Activated gamma-delta T cell (primary cell): ENCODE measurements around the gene CNGB1.
"Not testable (repeated sequence)": the region's sequence is repeated elsewhere in the genome, so short reads cannot be mapped to it uniquely, and the experiment has no call there.

Source experiments
- DNase-seq: peaks from one replicate; lab custom pipeline; 2025; lab: John Stamatoyannopoulos, UW

Gene CNGB1

DNA sequence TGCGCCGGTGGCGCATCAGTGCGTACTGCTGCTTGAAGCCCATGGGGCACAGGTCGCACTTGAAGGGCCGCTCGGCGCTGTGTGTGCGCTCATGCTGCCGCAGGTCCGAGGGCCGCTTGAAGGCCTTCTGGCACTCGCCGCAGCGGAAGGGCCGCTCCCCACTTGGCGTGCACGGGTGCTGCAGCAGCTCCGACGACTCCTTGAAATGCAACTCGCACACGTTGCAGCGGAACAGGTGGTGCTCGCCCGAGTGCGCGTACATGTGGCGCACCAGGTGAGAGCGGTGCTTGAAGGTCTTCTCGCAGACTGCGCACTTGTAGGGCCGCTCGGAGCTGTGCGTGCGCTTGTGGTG lies 26.2 kb upstream of the CNGB1 start:
- no peak for DNase-seq

DNA sequence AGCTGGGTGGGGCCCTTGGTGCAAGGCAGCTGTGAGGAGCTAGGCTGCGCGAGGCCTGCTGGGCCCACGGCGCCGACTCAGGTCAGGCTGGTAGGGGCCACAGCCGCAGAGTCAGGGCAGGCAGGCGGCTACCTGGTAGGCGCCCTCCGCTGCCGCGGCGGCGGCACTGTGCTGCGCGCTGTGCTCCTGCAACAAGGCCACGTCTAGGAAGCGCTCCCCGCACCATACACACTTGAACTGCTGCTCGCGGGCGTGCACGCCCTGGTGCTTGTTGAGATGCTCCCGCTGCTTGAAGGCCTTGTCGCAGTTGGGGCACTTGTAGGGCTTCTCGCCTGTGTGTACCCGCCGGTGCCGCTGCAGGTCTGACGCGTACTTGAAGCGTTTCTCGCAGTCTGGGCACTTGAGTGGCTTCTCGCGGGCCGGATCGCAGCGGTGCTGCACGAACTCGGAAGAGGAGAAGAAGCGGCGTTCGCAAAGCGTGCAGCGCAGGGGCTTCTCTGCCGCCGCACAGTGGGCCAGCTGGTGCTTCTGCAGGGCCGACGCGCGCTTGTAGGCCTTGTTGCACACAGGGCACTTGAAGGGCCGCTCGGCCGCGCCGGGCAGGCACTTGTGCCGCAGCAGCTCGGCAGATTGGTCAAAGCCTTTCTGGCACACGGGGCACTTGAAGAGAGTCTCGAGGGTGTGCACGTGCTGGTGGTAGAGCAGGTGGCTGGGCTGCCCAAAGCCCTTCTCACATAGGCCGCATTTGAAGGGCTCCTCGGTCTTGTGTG lies 25.7 kb upstream of the CNGB1 start:
- DNase-seq, result no peak

DNA sequence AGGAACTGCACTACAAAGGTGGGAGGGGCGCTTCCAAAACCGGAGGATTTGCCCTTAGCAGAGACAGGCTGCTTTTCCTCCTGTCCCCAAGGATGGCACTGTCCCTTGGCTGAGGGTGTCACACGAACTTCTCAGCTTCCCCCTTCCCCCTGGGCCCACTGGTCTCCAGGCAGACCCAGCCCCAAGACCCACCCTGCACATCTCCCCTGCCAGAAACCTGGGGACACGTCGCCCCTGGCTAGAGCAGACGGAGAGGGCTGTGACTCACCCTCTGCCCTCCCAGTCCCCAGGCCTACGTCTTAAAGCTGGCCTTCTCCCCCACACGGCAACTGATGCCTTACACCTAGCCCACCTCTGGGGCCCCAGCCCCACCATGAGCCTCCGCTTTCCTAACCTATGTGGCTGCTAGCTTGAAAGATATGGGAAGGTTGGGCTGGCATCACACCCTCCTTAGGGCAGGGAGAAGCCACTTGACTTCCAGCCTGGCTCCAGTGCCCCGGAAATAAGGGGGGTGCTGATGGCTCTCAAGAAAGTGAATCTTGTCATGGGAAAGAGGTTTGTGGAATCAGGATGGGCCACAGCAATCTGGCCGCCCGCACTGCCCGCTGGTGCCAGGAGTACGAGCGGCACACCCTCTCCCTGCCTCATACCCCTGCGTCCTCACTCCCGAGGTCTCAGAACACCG lies 24.9 kb upstream of the CNGB1 start:
- DNase-seq, result no peak

DNA sequence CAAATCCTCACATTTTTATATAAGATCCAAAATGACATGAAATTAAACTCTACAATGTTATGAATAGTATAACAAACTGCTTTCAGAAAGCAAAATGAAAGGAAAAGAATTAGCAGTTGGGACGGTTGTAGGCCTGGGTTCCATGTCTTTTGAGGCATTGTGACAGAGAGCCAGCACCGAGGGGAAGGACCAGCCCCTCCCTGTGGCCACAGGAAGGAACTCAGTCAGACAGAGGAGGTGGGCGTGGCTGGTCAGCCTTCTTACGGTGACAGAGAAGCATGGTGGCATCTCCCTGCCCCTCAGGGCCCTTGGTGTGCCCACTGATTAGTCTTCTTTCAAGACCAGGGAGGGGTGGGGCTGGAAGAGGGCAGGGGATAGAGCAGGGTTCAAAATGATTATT lies 23.9 kb upstream of the CNGB1 start:
- DNase-seq, result no peak

DNA sequence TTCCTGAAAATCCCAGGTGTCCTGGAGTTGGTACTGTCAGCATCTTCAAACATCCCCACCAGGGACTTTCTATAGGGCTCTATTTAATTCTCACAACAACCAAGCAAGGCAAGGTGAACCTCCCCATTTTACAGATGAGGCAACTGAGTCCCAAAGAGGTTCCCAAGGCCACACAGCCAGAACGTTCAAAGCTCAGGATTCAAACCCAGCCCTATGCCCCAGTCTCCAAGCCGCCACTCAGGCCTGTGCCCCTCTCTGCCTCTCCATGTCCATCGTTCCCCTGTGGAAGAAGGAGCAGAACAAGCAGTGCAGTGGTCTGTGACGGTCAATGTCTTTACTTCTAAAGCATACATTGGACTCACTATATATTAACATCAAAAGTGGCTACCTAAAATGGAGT lies 23.4 kb upstream of the CNGB1 start:
- DNase-seq, result no peak

DNA sequence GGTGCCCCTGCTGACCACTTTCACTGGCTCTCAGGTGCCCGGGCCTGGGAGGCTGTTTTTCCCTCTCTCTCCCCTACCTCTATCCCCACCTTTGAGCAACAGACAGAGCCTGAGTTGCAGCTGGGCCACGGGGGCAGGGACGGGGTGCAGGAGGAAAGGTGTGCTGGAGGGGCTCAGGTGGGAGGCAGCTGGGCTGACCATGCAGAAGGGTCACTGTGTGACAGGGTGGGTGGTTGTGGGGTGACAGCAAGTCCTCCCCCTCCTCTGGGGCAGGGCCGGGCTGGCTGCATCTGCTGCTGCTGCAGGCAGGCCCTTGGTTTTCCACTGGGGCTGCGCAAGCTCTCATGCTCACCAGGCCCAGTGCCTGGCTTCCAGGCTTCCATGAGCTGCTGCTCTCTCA lies 23.0 kb upstream of the CNGB1 start:
- no peak for DNase-seq

DNA sequence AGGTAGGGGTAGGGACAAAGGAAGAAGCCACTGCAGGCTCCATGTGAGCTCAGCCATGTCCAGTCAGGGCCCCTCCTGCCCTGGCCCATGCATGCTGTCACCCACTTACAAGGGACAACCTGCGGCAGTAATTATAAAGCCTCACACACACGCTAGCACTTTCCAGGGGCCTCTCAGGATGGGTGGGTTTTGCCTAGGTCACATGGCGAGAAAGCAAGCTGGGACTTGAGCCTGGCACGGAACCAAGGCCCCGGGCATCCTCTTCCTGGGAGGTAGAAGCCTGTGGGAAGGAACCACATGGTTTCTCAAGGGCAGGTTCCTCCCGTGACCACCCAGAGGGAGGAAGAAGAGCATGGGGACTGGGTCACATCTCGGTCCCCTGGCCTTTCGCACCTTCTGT lies 22.5 kb upstream of the CNGB1 start:
- DNase-seq, result no peak

DNA sequence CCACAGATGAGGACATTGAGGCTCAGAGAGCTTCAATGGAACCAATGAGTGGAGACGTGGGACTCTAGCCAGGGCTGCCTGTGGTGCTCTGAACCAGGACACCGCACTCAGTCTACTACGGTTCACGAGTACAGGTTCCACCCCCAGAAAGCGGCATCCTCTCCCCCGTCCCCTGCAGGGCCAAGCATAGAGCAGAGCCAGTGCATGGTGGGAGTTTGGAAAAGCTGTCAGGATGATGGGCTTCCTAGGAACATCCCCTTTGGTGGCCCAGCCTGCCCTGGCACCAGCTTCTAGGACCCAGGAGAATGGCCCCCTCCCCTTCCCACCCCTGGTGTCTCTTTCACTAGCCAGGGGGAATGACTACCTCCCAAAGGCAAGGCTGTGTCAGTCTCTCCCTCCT lies 21.2 kb upstream of the CNGB1 start:
- no peak for DNase-seq

DNA sequence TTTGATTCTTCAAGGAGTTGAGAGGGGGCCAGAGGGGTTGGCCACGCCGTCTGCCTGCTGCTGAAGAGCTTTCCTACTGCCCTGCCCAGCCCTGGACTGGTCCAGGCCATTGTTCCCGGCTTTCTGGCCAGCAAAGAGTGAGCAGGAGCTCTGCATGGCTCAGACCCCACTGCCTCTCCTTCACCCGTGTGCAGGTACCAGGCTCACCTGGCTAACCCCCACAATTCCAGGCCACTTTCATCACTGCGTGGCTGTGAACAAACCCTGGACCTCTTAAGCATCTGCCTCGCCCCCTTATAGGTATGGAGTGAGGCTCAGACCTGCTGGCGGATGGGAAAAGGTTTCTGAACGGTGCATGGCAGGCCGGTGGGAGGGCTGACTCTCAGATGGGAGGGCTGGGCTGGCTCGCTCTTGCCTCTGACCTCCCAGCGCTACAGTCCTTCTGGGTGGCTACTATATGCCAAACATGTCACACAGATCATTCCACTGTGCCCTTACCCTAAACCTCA lies 20.7 kb upstream of the CNGB1 start:
- DNase-seq, result no peak

DNA sequence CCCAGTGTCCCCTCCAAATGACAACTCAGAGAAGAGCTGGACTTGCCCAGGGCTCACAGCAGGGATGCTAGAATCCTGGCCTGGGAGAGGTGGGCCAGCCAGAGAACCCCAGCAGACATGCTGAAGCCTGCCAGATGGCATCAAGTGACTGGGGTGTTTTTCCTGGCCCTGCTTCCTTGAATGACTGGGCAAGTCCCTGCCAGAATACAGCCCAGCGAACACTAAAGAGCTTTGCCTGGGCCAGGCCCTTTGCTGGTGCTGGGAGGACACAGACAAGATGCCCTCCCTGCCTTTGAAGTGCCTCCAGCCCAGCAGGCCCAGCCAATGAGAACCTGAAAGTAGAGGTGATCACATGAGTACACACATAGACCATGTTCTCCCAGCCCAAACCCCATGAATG lies 18.0 kb upstream of the CNGB1 start:
- no peak for DNase-seq

DNA sequence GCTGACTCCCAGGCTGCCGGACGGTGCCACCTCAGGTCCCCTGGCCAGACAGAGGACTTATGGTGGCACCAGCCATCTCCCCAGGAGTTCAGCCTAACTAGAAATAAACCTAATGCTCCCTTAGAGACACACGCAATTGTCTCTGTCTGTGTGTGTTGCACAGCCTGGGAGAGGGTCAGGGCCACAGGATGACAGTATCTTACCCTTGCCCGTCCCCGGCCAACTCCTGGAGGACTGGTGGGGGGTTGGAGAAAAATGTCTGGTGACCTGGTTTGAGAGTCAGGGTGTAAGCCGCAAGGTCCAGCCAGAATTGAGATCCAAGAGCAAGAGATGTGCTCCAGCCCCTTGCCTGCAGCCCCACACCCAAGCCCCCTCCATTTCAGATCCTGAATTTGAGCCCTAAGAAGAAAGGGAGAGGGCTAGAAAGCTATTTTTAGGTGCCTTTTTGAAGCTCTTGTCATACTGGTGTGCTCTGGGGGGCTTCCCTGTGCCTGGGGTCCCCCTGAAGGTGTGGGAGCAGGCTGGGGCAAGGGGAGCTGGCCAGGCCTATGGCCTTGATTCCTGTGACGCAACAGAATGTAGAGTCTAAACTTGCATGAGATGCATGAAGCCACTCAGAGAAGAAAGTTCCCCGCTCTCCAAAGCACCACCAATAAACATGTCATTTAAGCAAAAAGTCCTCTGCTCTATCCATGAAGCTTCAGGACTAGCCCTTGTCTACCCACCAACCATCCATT lies 16.7 kb upstream of the CNGB1 start:
- DNase-seq, result no peak

DNA sequence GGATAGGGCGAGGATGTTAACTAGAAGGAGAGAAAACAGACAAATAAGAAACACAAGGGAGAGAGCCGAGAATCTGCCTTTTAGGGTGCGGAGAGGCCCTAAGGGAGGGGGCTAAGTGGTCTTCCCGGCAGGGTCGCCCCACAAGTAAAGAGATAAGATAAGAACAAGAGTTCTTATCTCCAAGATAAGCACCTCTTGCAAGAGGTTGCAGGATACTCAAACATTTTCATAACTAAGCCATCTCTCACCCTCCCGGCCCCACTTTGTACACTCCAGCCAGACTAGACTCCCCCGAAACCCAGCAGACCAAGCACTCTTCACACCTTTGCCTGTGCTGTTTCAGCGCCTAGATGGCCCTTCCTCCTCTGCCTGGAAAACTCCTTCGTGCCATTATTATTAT lies 15.3 kb upstream of the CNGB1 start:
- DNase-seq, result no peak

DNA sequence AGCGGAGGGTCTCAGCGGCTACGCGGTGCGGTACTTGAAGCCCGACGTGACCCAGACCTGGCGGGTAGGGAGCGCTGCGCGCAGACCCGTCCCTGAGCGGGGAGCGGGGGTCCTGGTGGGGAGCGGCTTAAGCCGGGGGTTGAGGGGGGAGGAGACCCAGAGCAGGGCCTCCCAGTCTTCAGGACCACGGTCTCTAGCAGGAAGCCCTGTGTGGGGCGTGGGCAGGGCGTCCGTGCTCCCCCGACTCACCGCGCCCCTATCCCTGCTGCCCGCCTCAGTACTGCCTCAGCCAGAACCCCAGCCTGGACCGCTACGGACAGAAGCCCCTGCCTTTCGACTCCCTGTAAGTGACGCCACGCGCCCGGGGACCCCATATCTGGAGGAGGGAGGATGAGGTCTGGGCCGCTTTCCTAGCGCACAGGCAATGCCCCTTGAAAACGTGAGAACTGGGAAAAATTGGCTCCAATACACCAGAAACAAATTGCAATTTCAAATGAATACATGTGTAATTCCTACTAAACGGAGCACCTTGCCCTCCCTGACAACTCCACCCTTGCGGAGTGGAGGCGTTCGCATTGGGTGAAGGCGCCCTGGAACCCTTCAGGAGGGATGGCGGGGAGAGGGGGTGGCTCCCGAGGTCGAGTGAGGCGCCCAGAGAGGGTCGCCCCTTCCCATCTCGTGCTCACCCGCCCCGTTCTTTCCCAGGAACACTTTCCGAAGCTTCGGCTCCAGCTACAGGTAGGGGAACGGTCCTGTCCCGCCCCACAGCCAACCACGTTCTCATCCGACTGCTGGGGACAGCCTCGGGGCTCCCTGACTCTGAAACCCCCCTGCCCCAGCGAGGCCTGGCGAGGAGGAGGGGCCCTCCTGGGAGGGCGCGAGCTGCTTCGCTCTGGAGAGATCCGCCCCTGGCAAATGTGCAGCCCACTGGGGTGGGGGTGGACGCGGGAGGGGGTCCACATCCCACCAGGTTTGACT lies 14.6 kb upstream of the CNGB1 start:
- DNase-seq, result no peak

DNA sequence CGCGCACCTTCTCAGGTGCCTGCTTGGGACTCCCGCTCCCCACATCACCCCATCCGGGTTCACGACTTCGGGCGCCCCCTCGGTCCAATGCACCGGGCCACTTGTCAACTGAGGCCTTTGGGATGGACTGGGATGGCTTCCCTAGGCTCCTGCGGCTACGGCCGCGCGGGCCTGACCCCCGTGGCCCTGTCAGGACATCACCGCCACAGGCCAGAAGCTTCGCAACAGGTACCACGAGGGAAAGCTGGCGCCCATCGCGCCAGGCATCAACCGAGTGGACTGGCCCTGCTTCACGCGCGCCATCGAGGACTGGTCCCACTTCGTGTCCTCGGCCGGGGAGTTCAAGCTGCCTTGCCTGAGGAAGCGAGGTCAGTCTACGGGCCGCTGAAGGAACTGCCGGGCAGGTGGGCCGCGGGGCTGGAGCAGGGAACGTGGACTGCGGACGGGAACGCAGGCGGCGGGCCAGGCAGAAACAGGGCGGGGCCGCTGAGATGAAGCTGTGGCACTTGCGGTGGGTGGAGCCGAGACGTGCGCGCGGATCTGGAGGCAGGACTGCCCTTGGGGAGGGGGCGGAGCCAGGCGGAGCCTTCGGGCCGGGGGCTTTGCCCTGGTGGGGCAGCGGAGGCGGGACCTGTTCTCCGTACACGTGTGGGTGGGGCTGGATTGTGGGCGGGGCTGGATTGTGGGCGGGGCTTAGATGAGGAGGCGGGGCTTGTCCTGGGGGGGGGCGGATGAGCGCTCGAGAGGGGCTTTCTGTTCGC lies 13.7 kb upstream of the CNGB1 start:
- DNase-seq, result peak; percentile 83

DNA sequence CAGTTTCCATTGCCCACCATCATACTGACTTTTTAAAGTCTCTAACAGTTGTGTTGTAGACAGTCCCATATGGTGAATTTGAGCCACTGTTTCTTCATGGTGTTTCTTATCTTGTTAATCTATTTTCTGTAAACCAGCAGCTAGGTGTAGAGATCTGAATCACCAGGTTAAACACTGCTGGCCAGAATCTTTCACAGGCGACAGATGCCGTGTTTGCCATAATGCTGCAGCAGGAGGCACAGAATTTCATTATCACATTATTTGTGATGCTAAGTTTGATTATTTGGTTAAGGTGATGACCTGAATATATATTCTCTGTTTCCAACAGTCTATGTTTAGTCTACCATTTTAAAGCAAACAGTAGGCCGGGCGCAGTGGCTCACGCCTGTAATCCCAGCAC lies 11.5 kb upstream of the CNGB1 start:
- DNase-seq, result no peak

DNA sequence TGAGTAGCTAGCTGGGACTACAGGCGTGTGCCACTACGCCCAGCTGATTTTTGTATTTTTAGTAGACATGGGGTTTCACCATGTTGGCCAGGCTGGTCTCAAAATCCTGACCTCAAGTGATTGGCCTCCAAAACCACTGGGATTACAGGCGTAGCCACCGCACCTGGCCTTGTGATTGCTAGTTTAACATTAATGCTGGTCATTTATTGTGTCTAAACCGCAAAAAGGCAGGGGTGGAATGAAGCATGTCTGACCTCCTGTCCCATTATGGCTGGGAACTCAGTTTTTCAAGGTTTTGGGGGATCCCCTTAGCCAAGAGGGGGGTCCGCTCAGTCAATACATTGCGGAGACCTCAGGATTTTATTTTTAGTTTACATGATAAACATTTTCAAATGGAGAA lies 10.7 kb upstream of the CNGB1 start:
- DNase-seq, result no peak

DNA sequence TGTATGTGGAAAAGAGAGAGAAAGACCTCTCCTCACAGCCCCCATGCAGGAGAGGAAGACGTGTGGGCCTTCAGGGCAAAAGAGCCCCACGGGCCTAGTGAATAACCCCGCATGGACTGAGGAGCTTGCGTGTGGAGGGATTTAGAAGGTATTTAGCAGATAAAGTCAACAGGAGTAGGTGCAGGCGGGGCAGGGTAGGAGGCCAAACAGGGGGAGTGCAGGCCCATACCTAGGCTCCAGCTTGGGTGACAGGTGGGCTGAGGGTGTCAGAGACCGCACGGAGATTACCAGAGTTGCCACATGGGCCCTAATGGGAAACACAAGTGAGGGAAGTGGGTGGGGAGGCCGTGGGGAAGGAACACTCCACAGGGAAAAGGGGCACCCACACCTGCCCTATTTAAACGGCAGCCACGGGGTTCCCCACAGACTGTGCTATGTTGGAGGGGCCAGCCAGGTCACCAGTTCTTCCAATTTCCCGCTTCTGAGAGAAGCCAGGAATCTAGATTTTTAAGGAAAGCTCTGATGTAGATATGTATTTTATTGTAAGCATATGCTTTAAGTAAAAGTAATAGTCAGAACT lies 8.2 kb upstream of the CNGB1 start:
- no peak for DNase-seq

DNA sequence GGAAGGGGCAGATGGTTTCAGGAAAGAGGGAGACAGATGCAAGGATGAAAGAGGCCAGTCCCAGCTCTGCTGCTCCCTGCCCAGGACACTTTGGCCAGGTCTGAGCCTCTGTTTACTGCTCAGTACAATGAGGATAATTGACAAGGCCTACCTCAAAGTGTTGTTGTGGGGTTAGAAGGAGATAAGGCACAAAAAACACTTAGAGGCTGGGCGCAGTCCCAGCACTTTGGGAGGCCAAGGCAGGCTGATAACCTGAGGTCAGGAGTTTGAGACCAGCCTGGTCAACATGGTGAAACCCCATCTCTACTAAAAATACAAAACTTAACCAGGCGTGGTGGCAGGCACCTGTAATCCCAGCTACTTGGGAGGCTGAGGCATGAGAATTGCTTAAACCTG lies 7.1 kb upstream of the CNGB1 start:
- not testable (repeated sequence) for DNase-seq

DNA sequence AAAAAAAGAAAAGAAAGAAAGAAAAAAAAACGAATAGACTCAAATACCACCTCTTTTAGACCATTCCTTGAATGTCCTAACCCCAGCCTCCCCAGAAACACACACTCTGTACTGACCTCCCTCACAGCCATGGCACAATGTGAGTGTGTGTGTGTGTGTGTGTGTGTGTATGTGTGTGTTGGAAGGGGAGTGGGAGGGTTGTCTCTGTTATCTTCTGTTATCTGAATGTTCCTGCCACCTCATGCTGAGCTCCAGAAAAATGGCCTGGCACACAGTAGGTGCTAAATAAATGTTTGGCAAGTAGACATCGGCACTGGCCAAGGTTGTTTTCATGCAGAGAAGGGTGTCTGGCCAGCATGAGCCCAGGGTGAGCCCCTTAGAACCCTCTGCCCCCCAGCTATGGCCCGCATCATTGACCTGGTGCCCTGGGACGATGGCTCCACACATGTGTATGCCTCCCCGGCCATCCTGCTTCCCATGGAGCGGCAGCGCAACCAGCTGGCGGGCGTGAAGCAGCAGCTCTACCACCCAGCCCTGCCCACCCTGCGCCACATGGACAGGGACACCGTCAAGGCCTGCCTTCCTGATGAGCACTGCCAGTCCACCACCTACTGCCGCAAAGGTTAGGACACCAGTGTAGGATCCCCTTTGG lies 6.6 kb upstream of the CNGB1 start:
- DNase-seq, result no peak

DNA sequence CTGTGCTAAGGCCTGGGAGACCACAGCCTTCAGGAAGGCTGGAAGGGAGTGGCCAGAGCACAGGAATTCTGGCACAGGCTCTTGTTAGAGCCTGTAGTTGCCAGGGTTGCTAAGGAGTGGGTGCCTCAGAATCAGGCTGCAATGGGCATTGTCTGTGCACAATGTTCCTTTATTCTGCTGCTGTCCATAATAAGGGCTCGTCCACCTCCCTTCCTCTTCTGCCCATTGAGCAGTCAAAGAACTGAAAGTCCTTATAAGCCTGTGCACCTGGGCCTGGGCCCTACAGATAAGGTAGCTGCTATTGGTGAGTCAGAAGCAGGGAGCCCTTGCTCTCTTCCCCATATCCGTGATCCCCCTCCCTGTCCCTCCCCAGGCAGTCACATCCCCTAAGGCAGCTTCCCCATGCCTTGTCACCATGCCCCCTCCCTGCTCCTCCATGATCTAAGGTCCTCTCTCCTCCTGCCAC lies 5.4 kb upstream of the CNGB1 start:
- no peak for DNase-seq
